Endothelial cell of umbilical vein (primary cell): Measurements from ENCODE around the gene SCRN1. TPM values are rescaled to one million over a fixed set of nuclear protein-coding genes. Genes with fewer than 3 reads are reported as not detected.

ENCODE experiments used
- BruUV-seq: library from RNA; stranded (reverse); fragments of 400-500 nt; replicated peaks from 2 replicates; lab custom pipeline; 2021; lab: Mats Ljungman, UMichigan
- CTCF ChIA-PET: fragments of 300-600, 350-600 bp; sonication (Branson Sonifier 250); formaldehyde crosslinking; loops from one replicate; lab custom pipeline; 2021; ENCODE audit warnings: antibody characterized with exemption, inconsistent platforms; lab: Charles Lee
- POLR2A ChIA-PET: fragments of 300-600, 350-600 bp; sonication (Branson Sonifier 250); formaldehyde crosslinking; loops from one replicate; lab custom pipeline; 2021; ENCODE audit warnings: antibody characterized with exemption, inconsistent platforms; lab: Charles Lee
- DNase-seq: peaks from one replicate; pipeline ENCODE4 v3.0.0-alpha.2; 2011; ENCODE audit warnings: low read depth, low spot score
- FAIRE-seq: peaks from 2 replicates; lab custom pipeline; 2011; peaks lifted over from hg19 to GRCh38; lab: Jason Lieb, UNC
- H2AFZ ChIP-seq: 2 replicates; pipeline ENCODE4 v1.6.0; 2012; ENCODE audit warnings: low read depth, low read length, control low read depth, inconsistent platforms
- H3K27ac ChIP-seq: 2 replicates; pipeline ENCODE4 v1.5.1; 2011; ENCODE audit warnings: low read depth, mild to moderate bottlenecking, control low read depth, low read length, moderate library complexity; ENCODE audit not compliant: insufficient read depth
- H3K27me3 ChIP-seq, 2 experiments: 2 replicates each; pipeline versions ENCODE4 v1.6.0 to v1.6.1; 2011; ENCODE audit warnings: low read length in 2 of 2, mixed read lengths in 1 of 2; ENCODE audit not compliant: control insufficient read depth in 2 of 2, insufficient read depth in 2 of 2
- H3K36me3 ChIP-seq, 2 experiments: 2 replicates in 1 of 2; 3 replicates in 1 of 2; pipeline ENCODE4 v1.5.1; 2011; ENCODE audit warnings: low read length in 2 of 2, mild to moderate bottlenecking in 1 of 2, moderate library complexity in 1 of 2; ENCODE audit not compliant: control insufficient read depth in 2 of 2, insufficient read depth in 2 of 2; ENCODE audit errors: extremely low read depth in 1 of 2
- H3K4me1 ChIP-seq: 3 replicates; pipeline ENCODE4 v1.5.1; 2011; ENCODE audit warnings: mild to moderate bottlenecking, low read length; ENCODE audit not compliant: control insufficient read depth, insufficient read depth; ENCODE audit errors: extremely low read depth
- H3K4me2 ChIP-seq: 2 replicates; pipeline ENCODE4 v1.6.1; 2011; ENCODE audit warnings: low read length, control low read depth, mixed read lengths; ENCODE audit not compliant: insufficient read depth
- H3K4me3 ChIP-seq, 3 experiments: fragments of 200-600 bp in 1 of 3; sonication (generic), shearing (Covaris generic) in 1 of 3; replicated peaks in 1 of 3; 2 replicates each; pipeline ENCODE4 v1.5.1; 2011 to 2016; ENCODE audit warnings: control low read depth in 3 of 3, low read length in 3 of 3, mild to moderate bottlenecking in 2 of 3, inconsistent platforms in 1 of 3, low read depth in 1 of 3, moderate library complexity in 1 of 3; ENCODE audit not compliant: insufficient read depth in 1 of 3
- H3K79me2 ChIP-seq: 2 replicates; pipeline ENCODE4 v1.6.0; 2012; ENCODE audit warnings: low read length, inconsistent platforms; ENCODE audit not compliant: control insufficient read depth, insufficient read depth
- H3K9ac ChIP-seq: replicated peaks from 2 replicates; pipeline ENCODE3; 2011; ENCODE audit warnings: low read length, control low read depth; ENCODE audit not compliant: insufficient read depth; ENCODE audit errors: extremely low read depth
- H3K9me1 ChIP-seq: replicated peaks from 3 replicates; pipeline ENCODE4 v1.6.0; 2011; ENCODE audit warnings: mild to moderate bottlenecking, low read length; ENCODE audit not compliant: control insufficient read depth, insufficient read depth; ENCODE audit errors: extremely low read depth
- H3K9me3 ChIP-seq: replicated peaks from 2 replicates; pipeline ENCODE4 v1.5.1; 2012; ENCODE audit warnings: low read length, inconsistent platforms; ENCODE audit not compliant: control insufficient read depth, insufficient read depth
- H4K20me1 ChIP-seq: replicated peaks from 2 replicates; pipeline ENCODE3; 2011; ENCODE audit warnings: mild to moderate bottlenecking, low read length; ENCODE audit not compliant: control insufficient read depth, insufficient read depth; ENCODE audit errors: extremely low read depth
- CTCF ChIP-seq, 2 donors: IDR thresholded peaks; 1 replicate in 1 of 2; 2 replicates in 1 of 2; pipeline ENCODE4 v1.5.1; 2011; ENCODE audit warnings: low read length in 2 of 2, mild to moderate bottlenecking in 2 of 2, moderate library complexity in 2 of 2, control low read depth in 1 of 2, inconsistent platforms in 1 of 2, low read depth in 1 of 2; ENCODE audit not compliant: insufficient read depth in 1 of 2; ENCODE audit errors: extremely low read depth in 1 of 2
- EZH2 ChIP-seq: IDR thresholded peaks from 2 replicates; pipeline ENCODE4 v1.6.1; 2012; ENCODE audit warnings: borderline replicate concordance, low read depth, mild to moderate bottlenecking, moderate library complexity, low read length, inconsistent platforms; ENCODE audit not compliant: severe bottlenecking
- FOS ChIP-seq: IDR thresholded peaks from 2 replicates; pipeline ENCODE4 v1.6.1; 2011; ENCODE audit warnings: mild to moderate bottlenecking, low read length, moderate library complexity, borderline replicate concordance; ENCODE audit not compliant: insufficient read depth
- GATA2 ChIP-seq: IDR thresholded peaks from 2 replicates; pipeline ENCODE4 v1.7.0; 2011; ENCODE audit warnings: low read depth, mild to moderate bottlenecking, moderate library complexity, mixed read lengths, low read length; ENCODE audit not compliant: insufficient read length, insufficient read depth
- JUN ChIP-seq: IDR thresholded peaks from 2 replicates; pipeline ENCODE4 v1.6.1; 2011; ENCODE audit warnings: borderline replicate concordance, low read depth; ENCODE audit not compliant: insufficient read length, insufficient read depth
- MAX ChIP-seq: IDR thresholded peaks from 2 replicates; pipeline ENCODE4 v1.6.1; 2011; ENCODE audit not compliant: insufficient read depth, insufficient read length
- MYC ChIP-seq: IDR thresholded peaks from one replicate; pipeline ENCODE4 v1.6.1; 2011; ENCODE audit warnings: mild to moderate bottlenecking, low read depth, low read length
- POLR2A ChIP-seq: IDR thresholded peaks from 2 replicates; pipeline ENCODE4 v1.6.1; 2012; ENCODE audit warnings: low read depth, mild to moderate bottlenecking, control low read depth, low read length
- POLR2AphosphoS5 ChIP-seq: IDR thresholded peaks from 2 replicates; pipeline ENCODE4 v1.6.1; 2012; ENCODE audit warnings: low read depth, mild to moderate bottlenecking, control low read depth, low read length, moderate library complexity; ENCODE audit not compliant: insufficient read depth
- dilution Hi-C: fragments of 300-500 bp; cut with MboI; formaldehyde crosslinking; loops from one replicate; pipeline ENCODE4 v1.15.0; 2019; ENCODE audit warnings: low sequenced_read_pairs; ENCODE audit not compliant: extremely low pct_ligation_motif_present
- intact Hi-C: fragments of 100-400 bp; cut with micrococcal nuclease; formaldehyde crosslinking; loops from one replicate; pipeline ENCODE4 v1.10.0; 2022
- polyA plus RNA-seq, 4 experiments: library from polyadenylated mRNA; depleted of rRNA in 3 of 4; stranded (reverse) in 3 of 4; unstranded in 1 of 4; fragments of >200 nt; gene quantifications; 2 replicates each; pipeline versions ENCODE4 v1.2.1 to v1.2.3, GENCODE V29; 2011 to 2012; ENCODE audit warnings: missing spikeins in 1 of 4
- total RNA-seq: library from RNA; stranded (reverse); gene quantifications from 2 replicates; pipeline ENCODE4 v1.2.3, GENCODE V29; 2021

The SCRN1 gene
- total and polyA plus RNA-seq, 2 donors (not counting 3 experiments of a cell fraction or from before 2014, with no cell fraction given), result 57.0 to 127 TPM

GRCh38 chr7:29889288-29889687 lies 100.3 kb downstream of the SCRN1 start:
- no peak overlapping the region for H3K9ac ChIP-seq
- no peaks in the 10 kb centered on the region for H4K20me1 ChIP-seq
- H3K4me2 ChIP-seq, result no peak overlapping the region
- FAIRE-seq (peak; percentile 21), DNase-seq (no peak)
- dilution Hi-C loops (no loop called here), intact Hi-C loops (no loop called here)
- no peak overlapping the region for H2AFZ ChIP-seq
- CTCF ChIA-PET, result no interaction called here
- H3K27me3 ChIP-seq, result peaks cover 0 to 10% of the 10 kb centered on the region in 2 experiments
- POLR2A ChIA-PET, result no interaction called here
- no peak for TF ChIP-seq POLR2AphosphoS5
- no peak for TF ChIP-seq MAX
- H3K9me3 ChIP-seq, result no peaks in the 10 kb centered on the region
- H3K9me1 ChIP-seq, result no peaks in the 10 kb centered on the region
- H3K79me2 ChIP-seq, result no peaks in the 10 kb centered on the region
- H3K36me3 ChIP-seq, result no peaks in the 10 kb centered on the region
- H3K27ac ChIP-seq, result no peak overlapping the region
- no peaks in the 10 kb centered on the region for H3K4me1 ChIP-seq
- no TSS peak for BruUV-seq
- no peak overlapping the region for H3K4me3 ChIP-seq

GRCh38 chr7:29888006-29888405 lies 101.6 kb downstream of the SCRN1 start:
- TF ChIP-seq MYC (no peak), MAX (no peak), POLR2A (no peak), POLR2AphosphoS5 (no peak), CTCF (IDR thresholded peaks at IDR 0.05; ENCODE audit: extremely low read depth in 1 of 2, insufficient read depth in 1 of 2, low read depth in 1 of 2, low read length in 2 of 2) (no peak), GATA2 (no peak), FOS (no peak), JUN (no peak), EZH2 (no peak)
- peaks cover 0 to 11% of the 10 kb centered on the region in 2 experiments for H3K27me3 ChIP-seq
- H3K4me1 ChIP-seq, result no peaks in the 10 kb centered on the region
- H3K9me3 ChIP-seq, result no peaks in the 10 kb centered on the region
- ChIA-PET POLR2A (no interaction called here), CTCF (no interaction called here)
- H2AFZ ChIP-seq, result no peak overlapping the region
- intact Hi-C loops, result no loop called here
- BruUV-seq, result no TSS peak
- H3K9me1 ChIP-seq, result no peaks in the 10 kb centered on the region
- H3K4me2 ChIP-seq, result no peak overlapping the region
- H3K27ac ChIP-seq, result no peak overlapping the region
- dilution Hi-C loops, result no loop called here
- DNase-seq (no peak), FAIRE-seq (no peak)
- no peaks in the 10 kb centered on the region for H3K79me2 ChIP-seq
- no peak overlapping the region for H3K4me3 ChIP-seq
- H3K9ac ChIP-seq, result no peak overlapping the region
- no peaks in the 10 kb centered on the region for H4K20me1 ChIP-seq
- H3K36me3 ChIP-seq, result no peaks in the 10 kb centered on the region
